Mesendoderm (in vitro differentiated cells): ENCODE measurements around the gene MAU2.

Source experiments
- DNase-seq: peaks from one replicate; pipeline ENCODE4 v3.0.0; 2013
- H2AK5ac ChIP-seq: 2 replicates; pipeline ENCODE4 v1.6.1; 2013; ENCODE audit warnings: low read length, inconsistent platforms
- H2BK120ac ChIP-seq: 2 replicates; pipeline ENCODE4 v1.6.1; 2013; ENCODE audit warnings: low read depth, mild to moderate bottlenecking, low read length, moderate library complexity, mixed read lengths
- H2BK15ac ChIP-seq: replicated peaks from 2 replicates; pipeline ENCODE4 v1.6.1; 2013; ENCODE audit warnings: low read depth, mild to moderate bottlenecking, moderate library complexity
- H2BK5ac ChIP-seq: 2 replicates; pipeline ENCODE4 v1.6.1; 2013; ENCODE audit warnings: low read length, inconsistent platforms
- H3K18ac ChIP-seq: 2 replicates; pipeline ENCODE4 v1.6.1; 2013; ENCODE audit warnings: mild to moderate bottlenecking, low read length, mixed read lengths
- H3K23ac ChIP-seq: one replicate; pipeline ENCODE4 v1.6.1; 2013; ENCODE audit warnings: low read length
- H3K27ac ChIP-seq: 2 replicates; pipeline ENCODE4 v1.5.1; 2013; ENCODE audit warnings: low read depth, mild to moderate bottlenecking, inconsistent platforms, low read length, moderate library complexity
- H3K27me3 ChIP-seq: 2 replicates; pipeline ENCODE4 v1.6.1; 2013; ENCODE audit warnings: low read length, control low read depth, mild to moderate bottlenecking, inconsistent platforms; ENCODE audit not compliant: insufficient read depth, poor library complexity
- H3K36me3 ChIP-seq: 2 replicates; pipeline ENCODE4 v1.6.1; 2013; ENCODE audit warnings: low read length, inconsistent platforms; ENCODE audit not compliant: control insufficient read depth, insufficient read depth
- H3K4ac ChIP-seq: one replicate; pipeline ENCODE4 v1.6.1; 2013; ENCODE audit warnings: low read depth, mild to moderate bottlenecking, low read length, moderate library complexity
- H3K4me1 ChIP-seq: 2 replicates; pipeline ENCODE4 v1.6.1; 2013; ENCODE audit warnings: low read depth, low read length, inconsistent platforms; ENCODE audit not compliant: control insufficient read depth
- H3K4me2 ChIP-seq: 2 replicates; pipeline ENCODE4 v1.6.1; 2013; ENCODE audit warnings: low read length
- H3K4me3 ChIP-seq: 2 replicates; pipeline ENCODE4 v1.5.1; 2013; ENCODE audit warnings: mild to moderate bottlenecking, low read length
- H3K56ac ChIP-seq: one replicate; pipeline ENCODE4 v1.6.1; 2013; ENCODE audit warnings: low read length
- H3K79me1 ChIP-seq: 2 replicates; pipeline ENCODE4 v1.6.1; 2013; ENCODE audit warnings: low read length, inconsistent platforms
- H3K79me2 ChIP-seq: 2 replicates; pipeline ENCODE4 v1.6.1; 2013; ENCODE audit warnings: mild to moderate bottlenecking, low read length; ENCODE audit not compliant: control insufficient read depth, insufficient read depth
- H3K9ac ChIP-seq: 2 replicates; pipeline ENCODE4 v1.6.1; 2013; ENCODE audit warnings: low read length, inconsistent platforms
- H4K5ac ChIP-seq: one replicate; pipeline ENCODE4 v1.6.1; 2013; ENCODE audit warnings: low read length
- H4K8ac ChIP-seq: one replicate; pipeline ENCODE4 v1.6.1; 2013; ENCODE audit warnings: low read depth, mild to moderate bottlenecking, control low read depth, low read length, moderate library complexity
- WGBS: extraction: QIAGEN DNeasy Blood & Tissue Kit; methylation state at CpG from one replicate; pipeline ENCODE4 v1.1.7; 2013; ENCODE audit warnings: low lambda C conversion rate, missing lambda C conversion rate; ENCODE audit not compliant: insufficient coverage; ENCODE audit errors: extremely low coverage; 5-methylcytosine and 5-hydroxymethylcytosine counted together

The MAU2 gene

GRCh38 chr19:19285686-19286085 is 34.9 kb upstream of the MAU2 start:
- Histone ChIP-seq H4K8ac (no peak overlapping the region), H2BK120ac (no peak overlapping the region), H3K23ac (no peak overlapping the region), H3K36me3 (peaks cover 1% of the 10 kb centered on the region), H3K27me3 (no peaks in the 10 kb centered on the region), H4K5ac (no peak overlapping the region), H2AK5ac (no peak overlapping the region), H3K79me2 (no peaks in the 10 kb centered on the region), H2BK5ac (no peak overlapping the region), H2BK15ac (no peak overlapping the region), H3K79me1 (no peaks in the 10 kb centered on the region), H3K56ac (no peak overlapping the region), H3K27ac (no peak overlapping the region), H3K4me3 (no peak overlapping the region), H3K4me1 (no peaks in the 10 kb centered on the region), H3K18ac (no peak overlapping the region), H3K9ac (no peak overlapping the region), H3K4ac (no peak overlapping the region), H3K4me2 (no peak overlapping the region)
- no CpG with 5 or more reads among the region's 10 CpGs for WGBS
- no peak for DNase-seq

GRCh38 chr19:19292607-19293006 is 28.0 kb upstream of the MAU2 start:
- H2AK5ac ChIP-seq = no peak overlapping the region
- H2BK5ac ChIP-seq = no peak overlapping the region
- no peak overlapping the region for H2BK120ac ChIP-seq
- H4K8ac ChIP-seq = no peak overlapping the region
- H3K79me2 ChIP-seq = no peaks in the 10 kb centered on the region
- no peak overlapping the region for H3K4me3 ChIP-seq
- H4K5ac ChIP-seq = no peak overlapping the region
- no peaks in the 10 kb centered on the region for H3K27me3 ChIP-seq
- H3K4ac ChIP-seq = no peak overlapping the region
- no peak overlapping the region for H3K27ac ChIP-seq
- H3K4me1 ChIP-seq = no peaks in the 10 kb centered on the region
- DNase-seq = no peak
- no peak overlapping the region for H3K4me2 ChIP-seq
- H3K18ac ChIP-seq = no peak overlapping the region
- no peak overlapping the region for H3K9ac ChIP-seq
- no peaks in the 10 kb centered on the region for H3K79me1 ChIP-seq
- no peak overlapping the region for H3K56ac ChIP-seq
- no peak overlapping the region for H2BK15ac ChIP-seq
- no CpG with 5 or more reads among the region's 5 CpGs for WGBS
- H3K36me3 ChIP-seq = peaks cover 1% of the 10 kb centered on the region
- H3K23ac ChIP-seq = no peak overlapping the region

- Histone ChIP-seq H3K36me3 (peaks cover 1% of the 10 kb centered on the region), H3K79me2 (no peaks in the 10 kb centered on the region), H3K27ac (no peak overlapping the region), H2BK120ac (no peak overlapping the region), H2BK5ac (no peak overlapping the region), H3K4me3 (no peak overlapping the region), H3K9ac (no peak overlapping the region), H3K56ac (no peak overlapping the region), H2AK5ac (no peak overlapping the region), H2BK15ac (no peak overlapping the region), H3K79me1 (no peaks in the 10 kb centered on the region), H3K4ac (no peak overlapping the region), H4K5ac (no peak overlapping the region), H4K8ac (no peak overlapping the region), H3K27me3 (no peaks in the 10 kb centered on the region), H3K23ac (no peak overlapping the region), H3K4me2 (no peak overlapping the region), H3K4me1 (no peaks in the 10 kb centered on the region), H3K18ac (no peak overlapping the region)
- no CpG with 5 or more reads among the region's 4 CpGs for WGBS
- no peak for DNase-seq
Observed at GRCh38 chr19:19294914-19295313, 25.7 kb upstream of the MAU2 start.

GRCh38 chr19:19296953-19297689 is 23.5 kb upstream of the MAU2 start:
- no peaks in the 10 kb centered on the region for H3K4me1 ChIP-seq
- no peak overlapping the region for H3K56ac ChIP-seq
- H3K9ac ChIP-seq = no peak overlapping the region
- H3K27me3 ChIP-seq = no peaks in the 10 kb centered on the region
- no CpG with 5 or more reads among the region's 19 CpGs for WGBS
- H3K4me2 ChIP-seq = no peak overlapping the region
- H2AK5ac ChIP-seq = no peak overlapping the region
- no peak overlapping the region for H4K8ac ChIP-seq
- H3K23ac ChIP-seq = no peak overlapping the region
- H3K18ac ChIP-seq = no peak overlapping the region
- DNase-seq = no peak
- H2BK120ac ChIP-seq = no peak overlapping the region
- no peak overlapping the region for H2BK15ac ChIP-seq
- no peak overlapping the region for H3K27ac ChIP-seq
- H3K79me2 ChIP-seq = no peaks in the 10 kb centered on the region
- H3K4ac ChIP-seq = no peak overlapping the region
- H4K5ac ChIP-seq = no peak overlapping the region
- no peak overlapping the region for H3K4me3 ChIP-seq
- H3K36me3 ChIP-seq = peaks cover 6% of the 10 kb centered on the region
- no peaks in the 10 kb centered on the region for H3K79me1 ChIP-seq
- H2BK5ac ChIP-seq = no peak overlapping the region

GRCh38 chr19:19297759-19298158 is 22.9 kb upstream of the MAU2 start:
- no peak overlapping the region for H3K56ac ChIP-seq
- no peak overlapping the region for H4K8ac ChIP-seq
- H3K4me1 ChIP-seq = no peaks in the 10 kb centered on the region
- no peak overlapping the region for H3K18ac ChIP-seq
- H3K27me3 ChIP-seq = no peaks in the 10 kb centered on the region
- no peaks in the 10 kb centered on the region for H3K79me1 ChIP-seq
- H3K4me2 ChIP-seq = no peak overlapping the region
- DNase-seq = no peak
- peaks cover 9% of the 10 kb centered on the region for H3K36me3 ChIP-seq
- H2AK5ac ChIP-seq = no peak overlapping the region
- H3K23ac ChIP-seq = no peak overlapping the region
- H2BK5ac ChIP-seq = no peak overlapping the region
- H2BK120ac ChIP-seq = no peak overlapping the region
- no peak overlapping the region for H3K4ac ChIP-seq
- H3K4me3 ChIP-seq = no peak overlapping the region
- no CpG with 5 or more reads among the region's 9 CpGs for WGBS
- no peak overlapping the region for H3K27ac ChIP-seq
- no peak overlapping the region for H2BK15ac ChIP-seq
- H3K9ac ChIP-seq = no peak overlapping the region
- no peaks in the 10 kb centered on the region for H3K79me2 ChIP-seq
- no peak overlapping the region for H4K5ac ChIP-seq

- no CpG with 5 or more reads among the region's 12 CpGs for WGBS
Observed at GRCh38 chr19:19300613-19301012, 20.0 kb upstream of the MAU2 start.

More at GRCh38 chr19:19300613-19301012, 20.0 kb upstream of the MAU2 start:
- Histone ChIP-seq H2BK15ac (no peak overlapping the region), H3K4me2 (no peak overlapping the region), H3K4ac (no peak overlapping the region), H4K8ac (no peak overlapping the region), H3K27me3 (no peaks in the 10 kb centered on the region), H3K79me1 (no peaks in the 10 kb centered on the region), H2AK5ac (no peak overlapping the region), H3K4me3 (no peak overlapping the region), H3K36me3 (peaks cover 13% of the 10 kb centered on the region), H3K18ac (no peak overlapping the region), H2BK5ac (no peak overlapping the region), H4K5ac (no peak overlapping the region), H3K79me2 (no peaks in the 10 kb centered on the region), H3K4me1 (no peaks in the 10 kb centered on the region), H3K27ac (no peak overlapping the region), H3K9ac (no peak overlapping the region), H3K56ac (no peak overlapping the region), H2BK120ac (no peak overlapping the region), H3K23ac (no peak overlapping the region)
- no peak for DNase-seq
